Mucosa of descending colon (tissue), 3 donors: ENCODE data around the gene SLC7A5. TPM values are rescaled to one million over a fixed set of nuclear protein-coding genes. Genes with fewer than 3 reads are reported as not detected.

Source experiments
- ATAC-seq: fragments of 200-7000 bp; cut with Tn5 transposase; one replicate; pipeline ENCODE4 v1.9.1; 2020; ENCODE audit warnings: mild to moderate bottlenecking, moderate library complexity
- DNase-seq, 3 donors: peaks; one replicate each; pipeline ENCODE4 v3.0.0-alpha.2; 2020
- H3K36me3 ChIP-seq: fragments of 200-600 bp; one replicate; pipeline ENCODE4 v1.8.0; 2021; ENCODE audit warnings: low read depth, mild to moderate bottlenecking
- H3K4me1 ChIP-seq: fragments of 200-600 bp; one replicate; pipeline ENCODE4 v1.8.0; 2021; ENCODE audit warnings: low read depth, mild to moderate bottlenecking
- H3K4me3 ChIP-seq: fragments of 200-600 bp; one replicate; pipeline ENCODE4 v1.8.0; 2021; ENCODE audit warnings: mild to moderate bottlenecking
- H3K9me3 ChIP-seq: fragments of 200-600 bp; one replicate; pipeline ENCODE4 v1.8.0; 2021; ENCODE audit warnings: mild to moderate bottlenecking
- CTCF ChIP-seq: fragments of 200-600 bp; IDR thresholded peaks from one replicate; pipeline ENCODE4 v1.8.0; 2022; ENCODE audit warnings: antibody characterized with exemption, mild to moderate bottlenecking
- intact Hi-C, 2 donors: fragments of 100-400 bp; cut with DNase I in 1 of 2; cut with micrococcal nuclease in 1 of 2; formaldehyde crosslinking; loops; one replicate each; pipeline versions ENCODE4 v1.11.0 to v1.11.1; 2022; cut with DNase I, micrococcal nuclease
- microRNA-seq: library from miRNA; unstranded; fragments of <30 nt; microRNA quantifications from one replicate; pipeline ENCODE4, GENCODE V29; 2019
- total RNA-seq, 3 donors: library from RNA; stranded (reverse); fragmentation: NEBNext Ultra II Directional in 2 of 3; extraction: Animal tissue kit (Norgen Biotek cat#: 25700) in 2 of 3; gene quantifications; one replicate each; pipeline versions ENCODE4 v1.2.1 to v1.2.4, GENCODE V29; 2021 to 2023
- donor health status: DM: no; HTN: no; CAD: no; lungs with moderate emphysema.
- donor health status: DM: no; HTN: no; CAD: no.
- donor health status: DM: no; HTN: yes; CAD: no.

The SLC7A5 gene
- total RNA-seq, 3 donors from 2014 or later, result 1.9 to 13.7 (median 8.1) TPM

- intact Hi-C loops, result no loop called here
- DNase-seq, result no peak
- Histone ChIP-seq H3K4me1 (no peaks in the 10 kb centered on the region), H3K36me3 (no peaks in the 10 kb centered on the region), H3K4me3 (no peak overlapping the region), H3K9me3 (no peaks in the 10 kb centered on the region)
- ATAC-seq, result no peak
- TF ChIP-seq CTCF, result no peak
Observed at GRCh38 chr16:87784812-87785211, 84.5 kb downstream of the SLC7A5 start.

GRCh38 chr16:87782033-87782432, 87.3 kb downstream of the SLC7A5 start:
- no peaks in the 10 kb centered on the region for H3K36me3 ChIP-seq
- no peak for TF ChIP-seq CTCF
- no peak for ATAC-seq
- no peak for DNase-seq
- no peaks in the 10 kb centered on the region for H3K9me3 ChIP-seq
- H3K4me1 ChIP-seq, result peaks cover 16% of the 10 kb centered on the region
- intact Hi-C loops, result no loop called here
- H3K4me3 ChIP-seq, result no peak overlapping the region

GRCh38 chr16:87780385-87780989, 88.8 kb downstream of the SLC7A5 start:
- no peak overlapping the region for H3K4me3 ChIP-seq
- peak in 2 of 3 donors; percentile 35 to 65 for DNase-seq
- no peak for ATAC-seq
- no peaks in the 10 kb centered on the region for H3K36me3 ChIP-seq
- H3K9me3 ChIP-seq, result no peaks in the 10 kb centered on the region
- intact Hi-C loops, result no loop called here
- TF ChIP-seq CTCF, result no peak
- peaks cover 16% of the 10 kb centered on the region for H3K4me1 ChIP-seq

Small RNA genes within 50 kb of the gene (microRNA-seq; reads per million reads assigned to microRNA genes)
- not detected for gene MIR6775

Other genes with a start within 250 kb of the SLC7A5 start
- gene KLHDC4, start 103.5 kb downstream of the SLC7A5 start, total RNA-seq, result 10 to 100 TPM; 41.6 to 67.7 (median 46.4) TPM
- gene CA5A, start 67.0 kb upstream of the SLC7A5 start, total RNA-seq, result under 1 TPM in 2 of 3 donors, not detected in 1; 0.05 to 0.25 TPM
- 10 to 100 TPM; 24.4 to 36.0 (median 26.1) TPM for gene BANP, start 81.9 kb upstream of the SLC7A5 start, total RNA-seq